Psoas muscle (tissue), 8 donors: ENCODE results near the gene ARL15. TPM values are rescaled to one million over a fixed set of nuclear protein-coding genes. Genes with fewer than 3 reads are reported as not detected.

Experiments
- ATAC-seq, 4 donors: fragments of 200-7000 bp; cut with Tn5 transposase; one replicate each; pipeline ENCODE4 v1.9.1; 2020; ENCODE audit warnings: moderate library complexity in 3 of 4, mild to moderate bottlenecking in 2 of 4
- DNase-seq, 2 donors: peaks; one replicate each; pipeline ENCODE4 v3.0.0-alpha.2; 2020
- H3K27ac ChIP-seq: fragments of 200-600 bp; one replicate; pipeline ENCODE4 v1.8.0; 2022
- H3K27me3 ChIP-seq, 3 donors: fragments of 200-600 bp in 1 of 3; one replicate each; pipeline versions ENCODE4 v1.6.1 to v1.8.0; 2013 to 2022; ENCODE audit warnings: low read length in 2 of 3, mild to moderate bottlenecking in 2 of 3, moderate library complexity in 1 of 3; ENCODE audit not compliant: insufficient read depth in 3 of 3
- H3K36me3 ChIP-seq, 2 donors: fragments of 200-600 bp in 1 of 2; one replicate each; pipeline versions ENCODE4 v1.6.1 to v1.8.0; 2013 to 2022; ENCODE audit warnings: low read depth in 1 of 2, mild to moderate bottlenecking in 1 of 2, moderate library complexity in 1 of 2; ENCODE audit not compliant: insufficient read depth in 1 of 2
- H3K4me1 ChIP-seq: fragments of 200-600 bp; one replicate; pipeline ENCODE4 v1.8.0; 2022
- H3K4me3 ChIP-seq: fragments of 200-600 bp; one replicate; pipeline ENCODE4 v1.8.0; 2022; ENCODE audit warnings: mild to moderate bottlenecking
- H3K9me3 ChIP-seq: fragments of 200-600 bp; one replicate; pipeline ENCODE4 v1.8.0; 2022
- CTCF ChIP-seq: fragments of 200-600 bp; IDR thresholded peaks from one replicate; pipeline ENCODE4 v1.8.0; 2022; ENCODE audit warnings: antibody characterized with exemption
- WGBS, 3 donors: extraction: QIAGEN DNeasy Blood & Tissue Kit; methylation state at CpG; one replicate each; pipeline versions ENCODE4 v1.1.6 to v1.1.7; 2013; 5-methylcytosine and 5-hydroxymethylcytosine counted together
- intact Hi-C, 2 donors: fragments of 100-400 bp; cut with DNase I; formaldehyde crosslinking; loops; one replicate each; pipeline versions ENCODE4 v1.11.0 to v1.14.2; 2022
- polyA plus RNA-seq, 3 donors: library from polyadenylated mRNA; stranded (reverse); fragments of 200-250 nt; gene quantifications; one replicate each; pipeline ENCODE4 v1.2.3, GENCODE V29; 2013
- total RNA-seq, 4 donors: library from RNA; stranded (reverse); fragmentation: NEBNext Ultra II Directional in 2 of 4; extraction: Animal tissue kit (Norgen Biotek cat#: 25700) in 2 of 4; gene quantifications; one replicate each; pipeline versions ENCODE4 v1.2.1 to v1.2.4, GENCODE V29; 2021 to 2023
- donor health status: healthy with polysubstance abuse.
- donor health status: DM: no; HTN: no; CAD: no; lungs with moderate emphysema.
- donor health status: Bipolar disorder and iron deficiency.
- donor health status: healthy.
- donor health status: DM: yes; HTN: yes; CAD: no.
- donor health status: DM: no; HTN: no; CAD: no.
- donor health status: DM: no; HTN: no; CAD: no.
- donor health status: DM: yes; HTN: yes; CAD: no.

Gene ARL15
- total and polyA plus RNA-seq, 7 donors = 2.5 to 8.9 (median 4.6) TPM

GRCh38 chr5:54298947-54299346 lies 11.4 kb downstream of the ARL15 start:
- H3K4me1 ChIP-seq = peaks cover 14% of the 10 kb centered on the region
- no peak for DNase-seq
- intact Hi-C loops = no loop called here
- TF ChIP-seq CTCF = no peak
- no peak overlapping the region for H3K4me3 ChIP-seq
- H3K36me3 ChIP-seq = no peaks in the 10 kb centered on the region
- no peak for ATAC-seq
- no peak overlapping the region for H3K27ac ChIP-seq
- 97 to 98% (median 97%) methylated on average over 5 of the region's 5 CpGs for WGBS, 3 donors
- no peaks in the 10 kb centered on the region for H3K27me3 ChIP-seq
- H3K9me3 ChIP-seq = no peaks in the 10 kb centered on the region

- 39 to 55% (median 49%) methylated on average over 2 of the region's 2 CpGs for WGBS, 3 donors
Measured at GRCh38 chr5:54296386-54296785, 14.0 kb downstream of the ARL15 start.

GRCh38 chr5:54295651-54296276 lies 14.6 kb downstream of the ARL15 start:
- H3K4me3 ChIP-seq = no peak overlapping the region
- DNase-seq (no peak), ATAC-seq (peak; percentile 66 to 93 (median 82))
- no peak overlapping the region for H3K27ac ChIP-seq
- no peaks in the 10 kb centered on the region for H3K36me3 ChIP-seq
- TF ChIP-seq CTCF = no peak
- 39 to 41% (median 41%) methylated on average over 8 of the region's 8 CpGs for WGBS, 3 donors
- H3K4me1 ChIP-seq = peaks cover 14% of the 10 kb centered on the region
- intact Hi-C loops = no loop called here
- no peaks in the 10 kb centered on the region for H3K27me3 ChIP-seq
- no peaks in the 10 kb centered on the region for H3K9me3 ChIP-seq

More at GRCh38 chr5:54296386-54296785, 14.0 kb downstream of the ARL15 start:
- intact Hi-C loops = no loop called here
- no peak overlapping the region for H3K4me3 ChIP-seq
- no peak for TF ChIP-seq CTCF
- no peak overlapping the region for H3K27ac ChIP-seq
- ATAC-seq = peak; percentile 25 to 65 (median 45)
- H3K27me3 ChIP-seq = no peaks in the 10 kb centered on the region
- DNase-seq = no peak
- H3K36me3 ChIP-seq = no peaks in the 10 kb centered on the region
- peaks cover 14% of the 10 kb centered on the region for H3K4me1 ChIP-seq
- no peaks in the 10 kb centered on the region for H3K9me3 ChIP-seq

GRCh38 chr5:54294097-54294667 lies 16.2 kb downstream of the ARL15 start:
- no peak for TF ChIP-seq CTCF

More at GRCh38 chr5:54294097-54294667, 16.2 kb downstream of the ARL15 start:
- H3K9me3 ChIP-seq = no peaks in the 10 kb centered on the region
- H3K36me3 ChIP-seq = no peaks in the 10 kb centered on the region
- no peak for DNase-seq
- H3K27ac ChIP-seq = no peak overlapping the region
- ATAC-seq = no peak
- intact Hi-C loops = no loop called here
- no peak overlapping the region for H3K4me3 ChIP-seq
- 69 to 79% (median 75%) methylated on average over 5 of the region's 5 CpGs for WGBS, 3 donors
- peaks cover 14% of the 10 kb centered on the region for H3K4me1 ChIP-seq
- H3K27me3 ChIP-seq = no peaks in the 10 kb centered on the region
